Gastrocnemius medialis (tissue), 4 donors: ENCODE data around the gene ROPN1. TPM values are rescaled to one million over a fixed set of nuclear protein-coding genes. Genes with fewer than 3 reads are reported as not detected.
"Not testable (repeated sequence)": the region's sequence is repeated elsewhere in the genome, so short reads cannot be mapped to it uniquely, and the experiment has no call there.

Experiments
- ATAC-seq, 2 donors: fragments of 150-250 bp; one replicate each; pipeline ENCODE4 v1.9.1; 2016
- DNase-seq, 2 donors: peaks; one replicate each; pipeline ENCODE4 v3.0.0-alpha.2; 2019
- H3K27ac ChIP-seq, 4 donors: fragments of 200-600 bp; sonication (generic); 1 replicate in 1 of 4; 2 replicates in 3 of 4; pipeline ENCODE4 v1.5.1; 2016 to 2018; ENCODE audit warnings: mild to moderate bottlenecking in 2 of 4, moderate library complexity in 1 of 4
- H3K27me3 ChIP-seq, 3 donors: fragments of 200-600 bp; sonication (generic) in 2 of 3; 1 replicate in 1 of 3; 2 replicates in 2 of 3; pipeline versions ENCODE4 v1.5.1 to v1.6.0; 2016 to 2019; ENCODE audit warnings: mild to moderate bottlenecking in 1 of 3, moderate library complexity in 1 of 3
- H3K36me3 ChIP-seq, 2 donors: fragments of 200-600 bp; sonication (generic) in 1 of 2; one replicate each; pipeline ENCODE4 v1.5.1; 2017 to 2018
- H3K4me1 ChIP-seq, 2 donors: fragments of 200-600 bp; sonication (generic) in 1 of 2; one replicate each; pipeline ENCODE4 v1.5.1; 2016 to 2017; ENCODE audit warnings: mild to moderate bottlenecking in 2 of 2
- H3K4me3 ChIP-seq, 4 donors: fragments of 200-600 bp; sonication (generic) in 3 of 4; 1 replicate in 1 of 4; 2 replicates in 3 of 4; pipeline ENCODE4 v1.5.1; 2016 to 2019; ENCODE audit warnings: mild to moderate bottlenecking in 2 of 4
- H3K9me3 ChIP-seq, 3 donors: fragments of 200-600 bp; sonication (generic) in 2 of 3; 1 replicate in 1 of 3; 2 replicates in 2 of 3; pipeline ENCODE4 v1.5.1; 2016 to 2019
- CTCF ChIP-seq, 5 experiments: fragments of 450-650 bp in 3 of 5; fragments of 200-600 bp in 2 of 5; sonication (generic) in 2 of 5; IDR thresholded peaks in 4 of 5; conservative IDR thresholded peaks in 1 of 5; 1 replicate in 4 of 5; 2 replicates in 1 of 5; pipeline ENCODE4 v1.5.1; 2016 to 2019; ENCODE audit warnings: antibody characterized with exemption in 5 of 5, mild to moderate bottlenecking in 3 of 5, moderate library complexity in 3 of 5
- POLR2A ChIP-seq, 2 donors: fragments of 450-650 bp; IDR thresholded peaks; one replicate each; pipeline ENCODE4 v1.6.1; 2017; ENCODE audit warnings: antibody characterized with exemption in 2 of 2, mild to moderate bottlenecking in 2 of 2, moderate library complexity in 2 of 2
- in situ Hi-C, 4 donors: fragments of 200-750 bp; cut with MboI; loops; one replicate each; pipeline versions ENCODE4 v1.15.0 to v1.8.0; 2017; ENCODE audit warnings: low sequenced_read_pairs in 4 of 4
- intact Hi-C: fragments of 100-400 bp; cut with DNase I; formaldehyde crosslinking; loops from one replicate; pipeline ENCODE4 v1.15.1; 2023; ENCODE audit warnings: low total_unique reads
- total RNA-seq, 4 donors: library from RNA; depleted of rRNA; stranded (reverse); fragments of >200 nt; gene quantifications; one replicate each; pipeline versions ENCODE4 v1.1.0 to v1.2.3, GENCODE V29; 2016

Gene ROPN1
- total RNA-seq, 4 donors from 2014 or later, result not detected

DNA sequence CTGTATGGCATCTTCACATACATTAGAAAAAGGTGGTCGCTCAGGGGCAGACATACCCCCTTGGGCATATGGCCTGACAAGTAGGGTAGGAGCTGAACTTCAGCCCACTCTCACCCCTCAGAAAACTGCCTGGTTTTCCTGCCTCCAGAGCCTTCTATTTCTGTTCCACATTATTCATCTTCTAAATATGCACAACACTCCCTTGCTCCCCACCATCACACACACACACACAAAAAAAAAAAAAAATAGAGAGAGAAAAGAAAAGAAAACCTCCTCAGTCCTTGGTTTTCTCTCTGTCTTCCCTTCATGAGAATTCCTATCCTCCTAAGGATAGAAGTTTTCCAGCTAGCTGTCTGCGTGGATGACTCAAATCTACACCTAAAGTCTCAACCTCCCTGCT is 5.6 kb upstream of the ROPN1 start:
- no peaks in the 10 kb centered on the region for H3K36me3 ChIP-seq
- no peak overlapping the region for H3K27ac ChIP-seq
- no peak for DNase-seq
- in situ Hi-C loops, result no loop called here
- intact Hi-C loops, result loop anchor here (10.0 kb wide), 1 partner anchor 813 kb away; no protein-coding TSS in a partner anchor
- H3K9me3 ChIP-seq, result no peaks in the 10 kb centered on the region
- H3K27me3 ChIP-seq, result no peaks in the 10 kb centered on the region
- H3K4me3 ChIP-seq, result no peak overlapping the region
- no peaks in the 10 kb centered on the region for H3K4me1 ChIP-seq
- no peak for ATAC-seq
- TF ChIP-seq POLR2A (IDR thresholded peaks at IDR 0.05) (no peak), CTCF (IDR thresholded peaks at IDR 0.05 in 4 of 5, conservative IDR thresholded peaks at IDR 0.05 in 1 of 5) (no peak)

- intact Hi-C loops (loop anchor here (10.0 kb wide), 1 partner anchor 809 kb away; no protein-coding TSS in a partner anchor), in situ Hi-C loops (no loop called here)
- Histone ChIP-seq H3K9me3 (no peaks in the 10 kb centered on the region), H3K4me3 (no peak overlapping the region), H3K4me1 (no peaks in the 10 kb centered on the region), H3K27me3 (no peaks in the 10 kb centered on the region), H3K27ac (no peak overlapping the region), H3K36me3 (no peaks in the 10 kb centered on the region)
- DNase-seq (no peak), ATAC-seq (no peak)
- TF ChIP-seq CTCF (IDR thresholded peaks at IDR 0.05 in 4 of 5, conservative IDR thresholded peaks at IDR 0.05 in 1 of 5), result no peak
- TF ChIP-seq POLR2A (IDR thresholded peaks at IDR 0.05), result no peak
These were observed 1.9 kb upstream of the ROPN1 start for GRCh38 chr3:123993818-123994217.

DNA sequence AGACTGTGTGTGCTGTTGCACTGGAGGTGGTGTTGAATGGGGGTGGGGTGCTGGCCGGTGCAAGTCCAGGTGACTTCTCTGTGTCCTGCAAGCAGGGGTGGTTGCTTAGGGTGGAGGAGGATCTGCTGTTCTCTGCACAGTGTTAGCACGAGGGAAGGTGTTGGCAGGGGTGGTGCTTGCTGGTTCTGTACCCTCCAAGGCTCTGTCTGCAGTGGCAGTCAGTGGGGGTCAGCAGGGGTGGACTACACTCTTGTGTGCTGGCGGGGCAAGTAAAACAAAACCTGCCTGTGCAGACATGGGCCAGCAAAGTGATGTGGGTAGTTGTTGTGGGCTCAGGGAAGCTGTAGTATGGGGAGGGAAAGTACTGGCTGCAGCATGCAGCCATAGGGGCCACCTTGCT is 5.5 kb downstream of the ROPN1 start:
- H3K9me3 ChIP-seq, result no peaks in the 10 kb centered on the region
- DNase-seq, result no peak
- no peaks in the 10 kb centered on the region for H3K36me3 ChIP-seq
- no peaks in the 10 kb centered on the region for H3K4me1 ChIP-seq
- in situ Hi-C loops, result no loop called here
- H3K27ac ChIP-seq, result no peak overlapping the region
- no peak overlapping the region for H3K4me3 ChIP-seq
- TF ChIP-seq CTCF (IDR thresholded peaks at IDR 0.05 in 4 of 5, conservative IDR thresholded peaks at IDR 0.05 in 1 of 5) (no peak), POLR2A (IDR thresholded peaks at IDR 0.05) (no peak)
- H3K27me3 ChIP-seq, result peaks cover 0 to 3% (median 2%) of the 10 kb centered on the region in 3 donors
- no peak for ATAC-seq
- intact Hi-C loops, result loop anchor here (10.0 kb wide), 1 partner anchor 332 kb away; no protein-coding TSS in a partner anchor

GRCh38 chr3:123984957-123985356 is 7.0 kb downstream of the ROPN1 start:
- ATAC-seq (no peak), DNase-seq (no peak)
- in situ Hi-C loops (no loop called here), intact Hi-C loops (loop anchor here (10.0 kb wide), 1 partner anchor 330 kb away; no protein-coding TSS in a partner anchor)
- TF ChIP-seq POLR2A (IDR thresholded peaks at IDR 0.05), result no peak
- no peak for TF ChIP-seq CTCF (IDR thresholded peaks at IDR 0.05 in 4 of 5, conservative IDR thresholded peaks at IDR 0.05 in 1 of 5)
- Histone ChIP-seq H3K4me1 (peaks cover 3% of the 10 kb centered on the region in 2 donors), H3K4me3 (no peak overlapping the region), H3K27ac (no peak overlapping the region), H3K36me3 (no peaks in the 10 kb centered on the region), H3K9me3 (no peaks in the 10 kb centered on the region), H3K27me3 (peaks cover 0 to 13% (median 12%) of the 10 kb centered on the region in 3 donors)

GRCh38 chr3:123984350-123984749 is 7.6 kb downstream of the ROPN1 start:
- no peaks in the 10 kb centered on the region for H3K9me3 ChIP-seq
- peaks cover 0 to 13% (median 12%) of the 10 kb centered on the region in 3 donors for H3K27me3 ChIP-seq
- TF ChIP-seq POLR2A (IDR thresholded peaks at IDR 0.05), result no peak
- no peak for TF ChIP-seq CTCF (IDR thresholded peaks at IDR 0.05 in 4 of 5, conservative IDR thresholded peaks at IDR 0.05 in 1 of 5)
- H3K36me3 ChIP-seq, result no peaks in the 10 kb centered on the region
- no peak for ATAC-seq
- intact Hi-C loops (loop anchor here (10.0 kb wide), 1 partner anchor 330 kb away; no protein-coding TSS in a partner anchor), in situ Hi-C loops (no loop called here)
- no peak overlapping the region for H3K27ac ChIP-seq
- H3K4me1 ChIP-seq, result peaks cover 4% of the 10 kb centered on the region in 2 donors
- DNase-seq, result no peak
- H3K4me3 ChIP-seq, result no peak overlapping the region

- H3K4me3 ChIP-seq, result not testable (repeated sequence)
These were observed 10.6 kb downstream of the ROPN1 start for GRCh38 chr3:123981317-123981716.

More at GRCh38 chr3:123981317-123981716, 10.6 kb downstream of the ROPN1 start:
- H3K27ac ChIP-seq, in situ Hi-C loops, DNase-seq, H3K36me3 ChIP-seq, H3K9me3 ChIP-seq, ATAC-seq, H3K4me1 ChIP-seq: not testable (repeated sequence)
- intact Hi-C loops, result loop anchor here (10.0 kb wide), 1 partner anchor 327 kb away; no protein-coding TSS in a partner anchor
- peaks cover 0 to 13% (median 12%) of the 10 kb centered on the region in 3 donors for H3K27me3 ChIP-seq
